ENCODE results near the gene IL15RA.

DNA sequence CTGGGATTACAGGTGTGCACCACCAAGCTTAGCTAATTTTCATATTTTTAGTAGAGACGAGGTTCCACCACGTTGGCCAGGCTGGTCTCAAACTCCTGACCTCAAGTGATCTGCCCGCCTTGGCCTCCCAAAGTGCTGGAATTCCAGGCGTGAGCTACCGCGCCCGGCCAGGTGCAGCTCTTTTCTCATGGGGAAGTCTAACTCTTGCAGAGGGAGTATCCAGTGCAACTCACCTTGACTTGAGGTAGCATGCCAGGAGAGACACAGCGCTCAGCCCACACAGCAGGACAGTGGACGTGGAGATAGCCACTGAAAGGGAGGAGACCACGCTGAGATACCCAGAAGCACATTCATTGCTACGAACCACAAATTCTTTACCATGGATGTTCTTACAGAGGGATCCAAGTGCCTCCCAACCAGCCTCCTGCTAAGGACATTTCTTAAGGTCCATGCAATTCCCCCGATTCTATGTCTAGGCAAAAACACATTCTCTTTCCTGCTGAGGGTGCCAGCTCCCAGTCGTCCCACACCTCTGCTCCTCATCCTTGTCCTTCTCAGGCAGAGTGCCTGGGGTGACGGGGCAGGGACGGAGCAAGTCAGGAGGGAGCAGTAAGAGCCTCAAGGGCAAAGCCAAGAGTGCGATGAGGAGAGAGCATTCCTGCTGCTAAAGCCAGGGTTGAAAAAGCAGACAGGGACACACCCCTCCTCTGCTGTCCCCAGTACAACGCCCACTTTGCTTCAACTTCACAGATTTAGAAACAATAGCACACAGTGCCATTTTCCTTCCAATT is 21.0 kb downstream of the IL15RA start:
- no peak for TF ChIP-seq EGR1 (IDR thresholded peaks at IDR 0.05; ENCODE audit: borderline replicate concordance in 1 of 2, low read depth in 2 of 2, low read length in 2 of 2)
- TF ChIP-seq CTCF (IDR thresholded peaks at IDR 0.05 in 2 of 3, conservative IDR thresholded peaks at IDR 0.05 in 1 of 3; ENCODE audit: control insufficient read depth in 2 of 3, extremely low read depth in 1 of 3, insufficient read depth in 1 of 3, low read depth in 3 of 3, low read length in 3 of 3), result no peak
- no peak for TF ChIP-seq TCF12 (IDR thresholded peaks at IDR 0.05; ENCODE audit: low read depth, low read length)
- TF ChIP-seq NFXL1 (IDR thresholded peaks at IDR 0.05; ENCODE audit: borderline replicate concordance), result no peak
- no peak for TF ChIP-seq BHLHE40 (IDR thresholded peaks at IDR 0.05; ENCODE audit: borderline replicate concordance in 1 of 2, low read depth in 2 of 2, low read length in 1 of 2)
- no peak for TF ChIP-seq MEF2A (IDR thresholded peaks at IDR 0.05; ENCODE audit: insufficient read depth, low read depth, low read length)
- no peak for TF ChIP-seq RELA (IDR thresholded peaks at IDR 0.05; ENCODE audit: borderline replicate concordance, partially characterized antibody)
- TF ChIP-seq BRCA1 (IDR thresholded peaks at IDR 0.05; ENCODE audit: low read depth, low read length), result no peak
- TF ChIP-seq KDM1A (IDR thresholded peaks at IDR 0.05; ENCODE audit: borderline replicate concordance), result no peak
- TF ChIP-seq ESRRA (IDR thresholded peaks at IDR 0.05; ENCODE audit: low read length), result no peak
- no peak for TF ChIP-seq ETV6 (conservative IDR thresholded peaks at IDR 0.05 in 1 of 2, IDR thresholded peaks at IDR 0.05 in 1 of 2; ENCODE audit: borderline replicate concordance in 1 of 2, low read depth in 1 of 2)
- TF ChIP-seq POLR2A (IDR thresholded peaks at IDR 0.05; ENCODE audit: low read depth, low read length), result no peak
- TF ChIP-seq EP300 (IDR thresholded peaks at IDR 0.05; ENCODE audit: borderline replicate concordance in 1 of 2, control insufficient read depth in 1 of 2, low read depth in 2 of 2, low read length in 2 of 2), result no peak
- no peak for TF ChIP-seq TAF1 (IDR thresholded peaks at IDR 0.05; ENCODE audit: borderline replicate concordance, low read depth, low read length)

Measured in GM12878 (cell line).